Progenitor cell of endocrine pancreas (in vitro differentiated cells): Measurements from ENCODE around the gene NFATC2. TPM values are rescaled to one million over a fixed set of nuclear protein-coding genes. Genes with fewer than 3 reads are reported as not detected.

ENCODE experiments used
- DNase-seq: peaks from one replicate; pipeline ENCODE4 v3.0.0; 2021; ENCODE audit warnings: low spot score; ENCODE audit not compliant: unreplicated experiment
- H3K27ac Mint-ChIP-seq: 2 replicates; pipeline ENCODE4 v1.8.0; 2021; ENCODE audit warnings: mild to moderate bottlenecking, moderate library complexity, mixed read lengths
- H3K27me3 Mint-ChIP-seq: 2 replicates; pipeline ENCODE4 v1.8.0; 2021; ENCODE audit warnings: mixed read lengths
- H3K36me3 Mint-ChIP-seq: 2 replicates; pipeline ENCODE4 v1.8.0; 2022; ENCODE audit warnings: mixed read lengths; ENCODE audit not compliant: insufficient read depth
- H3K4me1 Mint-ChIP-seq: 2 replicates; pipeline ENCODE4 v1.8.0; 2021; ENCODE audit warnings: low read depth, mixed read lengths
- H3K4me3 Mint-ChIP-seq: 2 replicates; pipeline ENCODE4 v1.8.0; 2021; ENCODE audit warnings: low read depth, mild to moderate bottlenecking, moderate library complexity, mixed read lengths
- H3K9me3 Mint-ChIP-seq: 2 replicates; pipeline ENCODE4 v1.8.0; 2021; ENCODE audit warnings: low read depth, mixed read lengths
- CTCF ChIP-seq: fragments of 200-600 bp; sonication (generic); IDR thresholded peaks from one replicate; pipeline ENCODE4 v1.5.0; 2021; ENCODE audit warnings: antibody characterized with exemption, mild to moderate bottlenecking; ENCODE audit not compliant: unreplicated experiment
- total RNA-seq: library from RNA; stranded (reverse); gene quantifications from 2 replicates; pipeline ENCODE4 v1.2.1, GENCODE V29; 2021

The NFATC2 gene
- total RNA-seq, 1 donor from 2014 or later = 11.2 TPM

DNA sequence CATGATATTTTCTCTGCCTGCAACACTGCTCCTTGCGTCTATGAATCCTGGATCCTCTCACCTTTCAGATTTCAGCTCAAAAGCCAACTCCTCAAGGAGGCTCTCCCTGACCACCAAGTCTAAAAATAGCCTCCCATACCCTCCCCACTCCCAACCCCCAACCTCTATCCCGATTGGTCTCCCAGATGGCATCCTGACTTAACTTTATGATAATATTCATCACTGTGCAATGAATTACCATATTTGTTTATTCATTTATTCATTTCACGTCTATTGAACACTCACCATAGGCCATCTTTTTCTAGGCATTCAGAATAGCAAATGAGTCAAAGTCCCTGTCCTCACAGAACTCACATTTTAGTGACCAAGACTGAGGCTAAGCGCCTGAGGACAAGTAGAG lies 42.6 kb upstream of the NFATC2 start:
- Mint-ChIP-seq H3K27ac (no peak overlapping the region), H3K9me3 (no peaks in the 10 kb centered on the region), H3K27me3 (no peaks in the 10 kb centered on the region), H3K4me3 (no peak overlapping the region), H3K36me3 (no peaks in the 10 kb centered on the region), H3K4me1 (no peaks in the 10 kb centered on the region)
- no peak for DNase-seq
- no peak for TF ChIP-seq CTCF

DNA sequence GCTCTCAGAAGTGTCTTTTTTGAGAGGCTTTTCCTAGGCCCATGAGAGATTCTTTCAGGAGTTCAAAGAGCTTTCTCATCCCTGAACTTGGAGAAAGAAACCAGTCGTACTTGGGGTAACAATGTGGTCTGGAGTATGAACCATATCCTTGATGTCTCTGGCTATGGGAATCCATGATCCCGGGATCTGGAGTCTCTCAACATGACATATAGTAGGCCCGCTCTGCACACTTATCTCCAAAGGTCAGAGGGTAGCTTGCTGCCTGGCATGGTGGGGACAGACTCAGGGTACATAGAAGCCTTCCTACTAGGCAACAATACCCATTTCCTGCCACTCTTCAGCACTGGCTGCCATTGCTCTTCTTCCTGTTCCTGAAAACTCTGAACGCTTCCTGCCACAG lies 42.2 kb upstream of the NFATC2 start:
- no peak for TF ChIP-seq CTCF
- H3K36me3 Mint-ChIP-seq = no peaks in the 10 kb centered on the region
- no peaks in the 10 kb centered on the region for H3K4me1 Mint-ChIP-seq
- no peak overlapping the region for H3K27ac Mint-ChIP-seq
- H3K4me3 Mint-ChIP-seq = no peak overlapping the region
- DNase-seq = no peak
- no peaks in the 10 kb centered on the region for H3K9me3 Mint-ChIP-seq
- no peaks in the 10 kb centered on the region for H3K27me3 Mint-ChIP-seq

DNA sequence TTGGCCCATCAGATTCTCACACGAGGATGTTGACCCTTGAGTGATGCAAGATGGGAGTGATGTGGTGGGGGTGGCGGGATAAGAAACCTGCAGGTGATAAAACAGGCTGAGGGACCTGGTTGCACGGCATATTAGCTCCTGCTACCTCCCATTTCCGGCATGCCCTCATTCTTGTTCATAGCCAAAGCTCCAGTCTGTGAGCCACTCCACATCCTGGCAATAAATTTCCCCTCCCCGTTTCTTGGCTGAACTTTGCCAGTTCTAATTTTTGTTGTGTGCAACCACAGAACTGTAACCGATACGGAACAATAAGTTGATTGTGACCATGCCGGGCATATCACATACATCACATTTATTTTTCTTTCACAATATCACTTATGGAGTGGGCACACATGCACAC lies 41.6 kb upstream of the NFATC2 start:
- H3K4me3 Mint-ChIP-seq = no peak overlapping the region
- no peaks in the 10 kb centered on the region for H3K36me3 Mint-ChIP-seq
- no peak for DNase-seq
- H3K9me3 Mint-ChIP-seq = no peaks in the 10 kb centered on the region
- H3K4me1 Mint-ChIP-seq = no peaks in the 10 kb centered on the region
- no peak for TF ChIP-seq CTCF
- H3K27me3 Mint-ChIP-seq = no peaks in the 10 kb centered on the region
- H3K27ac Mint-ChIP-seq = no peak overlapping the region

DNA sequence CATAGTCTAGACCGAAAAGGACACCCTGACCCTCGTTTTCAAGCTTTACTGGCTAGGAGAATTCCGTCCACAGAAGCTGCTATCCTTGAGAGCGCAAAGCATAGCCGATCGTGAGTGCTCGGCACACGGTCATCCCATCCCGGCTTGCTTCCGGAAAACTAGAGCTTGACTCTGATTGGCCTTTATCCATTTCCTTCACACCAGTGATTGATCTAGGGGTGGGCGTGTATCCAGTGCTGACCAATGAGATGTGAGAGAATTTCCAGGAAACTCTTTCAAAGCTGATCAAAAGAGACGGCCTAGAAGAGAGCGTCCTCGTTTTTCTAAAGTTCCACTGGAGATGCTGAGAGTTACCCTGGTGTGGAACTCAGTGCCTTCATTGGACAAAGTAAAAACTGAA lies 41.0 kb upstream of the NFATC2 start:
- Mint-ChIP-seq H3K9me3 (no peaks in the 10 kb centered on the region), H3K4me1 (no peaks in the 10 kb centered on the region), H3K4me3 (no peak overlapping the region), H3K27me3 (no peaks in the 10 kb centered on the region), H3K27ac (no peak overlapping the region), H3K36me3 (no peaks in the 10 kb centered on the region)
- no peak for TF ChIP-seq CTCF
- DNase-seq = no peak

- no peak overlapping the region for H3K27ac Mint-ChIP-seq
- no peaks in the 10 kb centered on the region for H3K9me3 Mint-ChIP-seq
- no peaks in the 10 kb centered on the region for H3K36me3 Mint-ChIP-seq
- H3K4me3 Mint-ChIP-seq = no peak overlapping the region
- DNase-seq = no peak
- no peak for TF ChIP-seq CTCF
- no peaks in the 10 kb centered on the region for H3K27me3 Mint-ChIP-seq
- no peaks in the 10 kb centered on the region for H3K4me1 Mint-ChIP-seq
These were observed 40.6 kb upstream of the NFATC2 start for GRCh38 chr20:51583073-51583472.
